HG03520 (cell line): ENCODE data around the gene MRPL52.
"Not testable (repeated sequence)": the region's sequence is repeated elsewhere in the genome, so short reads cannot be mapped to it uniquely, and the experiment has no call there.

ENCODE experiments used
- ATAC-seq: cut with Tn5 transposase; IDR thresholded peaks from one replicate; pipeline ENCODE4 v1.9.1; 2021; ENCODE audit warnings: mild to moderate bottlenecking, moderate library complexity; ENCODE audit not compliant: unreplicated experiment

MRPL52 gene

GRCh38 chr14:22837750-22838538, 8.3 kb downstream of the MRPL52 start:
- ATAC-seq = no peak

GRCh38 chr14:22838631-22839041, 8.9 kb downstream of the MRPL52 start:
- no peak for ATAC-seq

GRCh38 chr14:22839159-22839779, 9.6 kb downstream of the MRPL52 start:
- ATAC-seq = no peak

- ATAC-seq = no peak
Observed at GRCh38 chr14:22841311-22841710, 11.6 kb downstream of the MRPL52 start.

GRCh38 chr14:22841769-22842168, 12.1 kb downstream of the MRPL52 start:
- ATAC-seq = no peak

GRCh38 chr14:22842211-22843122, 12.8 kb downstream of the MRPL52 start:
- ATAC-seq = no peak

- ATAC-seq = no peak
Observed at GRCh38 chr14:22843123-22843925, 13.6 kb downstream of the MRPL52 start.

GRCh38 chr14:22844221-22845102, 14.8 kb downstream of the MRPL52 start:
- no peak for ATAC-seq

- ATAC-seq = no peak
Observed at GRCh38 chr14:22845103-22845394, 15.4 kb downstream of the MRPL52 start.

- ATAC-seq = no peak
Observed at GRCh38 chr14:22845821-22846625, 16.3 kb downstream of the MRPL52 start.

- ATAC-seq = no peak
Observed at GRCh38 chr14:22846811-22847307, 17.2 kb downstream of the MRPL52 start.

GRCh38 chr14:22847661-22848341, 18.1 kb downstream of the MRPL52 start:
- ATAC-seq = no peak

- no peak for ATAC-seq
Observed at GRCh38 chr14:22848351-22849164, 18.9 kb downstream of the MRPL52 start.

- ATAC-seq = no peak
Observed at GRCh38 chr14:22849212-22849819, 19.6 kb downstream of the MRPL52 start.

GRCh38 chr14:22850944-22851764, 21.5 kb downstream of the MRPL52 start:
- no peak for ATAC-seq

GRCh38 chr14:22852178-22852577, 22.5 kb downstream of the MRPL52 start:
- ATAC-seq = not testable (repeated sequence)
